ENCODE measurements around the gene NDST4.

NDST4 gene

DNA sequence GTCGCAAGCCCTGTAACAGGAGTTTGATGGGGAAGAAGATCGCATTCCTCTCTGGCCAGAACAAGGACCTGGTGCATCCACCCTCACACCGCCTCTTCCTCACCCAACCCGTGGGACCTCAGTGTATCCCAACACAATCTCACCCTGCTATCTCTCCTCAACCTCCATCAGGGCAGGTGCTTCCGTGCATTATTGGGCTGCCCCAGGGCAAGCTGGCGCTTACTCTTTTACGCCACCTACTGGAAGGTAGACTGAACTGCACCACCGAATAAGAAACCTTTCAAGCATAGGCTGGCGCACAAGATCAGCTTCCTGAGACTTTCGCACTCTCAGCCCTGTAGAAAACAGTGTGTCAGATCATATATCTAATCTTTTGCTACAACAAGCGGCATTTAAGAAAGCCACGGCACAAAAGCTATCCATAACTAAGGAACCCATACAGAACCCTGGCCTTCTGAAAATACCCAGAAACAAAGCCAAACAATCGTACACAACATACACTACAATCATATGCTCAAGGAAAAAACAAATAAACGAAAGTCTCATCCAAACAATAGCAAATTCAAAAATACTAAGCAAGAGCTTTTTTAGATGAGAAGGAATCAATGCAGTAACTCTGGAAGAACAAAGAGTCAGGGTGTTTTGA is 305.5 kb downstream of the NDST4 start:
- Histone ChIP-seq H3K4me1 (ENCODE audit: control insufficient read depth, insufficient read depth, low read length, unreplicated experiment) (no peaks in the 10 kb centered on the region), H3K79me2 (ENCODE audit: control insufficient read depth, insufficient read depth, low read length, unreplicated experiment) (no peaks in the 10 kb centered on the region), H3K4me3 (ENCODE audit: low read depth, low read length) (no peak overlapping the region), H3K27me3 (ENCODE audit: insufficient read depth, low read length) (no peaks in the 10 kb centered on the region), H3K36me3 (ENCODE audit: insufficient read depth, low read length) (no peaks in the 10 kb centered on the region), H3K27ac (ENCODE audit: low read depth, low read length) (no peak overlapping the region), H2AFZ (ENCODE audit: low read length, unreplicated experiment) (no peak overlapping the region)

DNA sequence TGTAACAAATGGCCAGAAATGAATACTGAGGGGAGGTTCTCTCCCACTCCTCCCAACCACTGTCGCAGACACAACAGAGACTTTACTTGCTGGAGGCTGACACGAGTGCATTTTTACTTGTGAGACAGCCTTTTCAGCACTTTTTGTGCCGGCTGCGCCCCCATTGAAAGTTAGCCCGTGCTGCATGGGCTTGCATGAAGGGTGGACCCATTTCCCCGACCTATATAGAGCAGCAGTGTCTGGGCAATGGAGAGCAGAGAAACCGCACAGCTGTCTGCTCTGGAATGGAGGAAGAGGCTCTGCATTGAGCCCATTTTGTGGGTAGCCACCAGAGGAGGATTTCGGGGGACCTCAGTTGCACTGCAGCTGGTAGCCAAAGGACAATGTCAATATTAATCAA is 306.1 kb downstream of the NDST4 start:
- Histone ChIP-seq H3K79me2 (ENCODE audit: control insufficient read depth, insufficient read depth, low read length, unreplicated experiment) (no peaks in the 10 kb centered on the region), H3K36me3 (ENCODE audit: insufficient read depth, low read length) (no peaks in the 10 kb centered on the region), H3K4me1 (ENCODE audit: control insufficient read depth, insufficient read depth, low read length, unreplicated experiment) (no peaks in the 10 kb centered on the region), H3K27ac (ENCODE audit: low read depth, low read length) (no peak overlapping the region), H3K27me3 (ENCODE audit: insufficient read depth, low read length) (no peaks in the 10 kb centered on the region), H2AFZ (ENCODE audit: low read length, unreplicated experiment) (no peak overlapping the region), H3K4me3 (ENCODE audit: low read depth, low read length) (no peak overlapping the region)

DNA sequence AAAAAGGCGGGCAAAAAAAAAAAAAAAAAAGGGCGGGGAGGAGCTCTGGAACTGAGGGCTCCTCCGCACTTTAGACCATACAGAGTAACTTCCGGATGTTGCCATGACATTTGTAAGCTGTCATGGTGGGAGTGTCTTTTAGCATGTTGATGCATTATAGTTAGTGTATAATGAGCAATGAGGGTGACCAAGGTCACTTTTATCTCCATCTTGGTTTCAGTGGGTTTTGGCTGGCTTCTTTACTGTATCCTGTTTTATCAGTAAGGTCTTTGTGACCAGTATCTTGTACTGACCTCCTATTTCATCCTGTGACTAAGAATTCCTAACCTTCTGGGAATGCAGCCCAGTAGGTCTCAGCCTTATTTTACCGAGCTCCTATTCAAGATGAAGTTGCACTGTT is 321.4 kb downstream of the NDST4 start:
- H3K27ac ChIP-seq (ENCODE audit: low read depth, low read length): no peak overlapping the region
- no peaks in the 10 kb centered on the region for H3K79me2 ChIP-seq (ENCODE audit: control insufficient read depth, insufficient read depth, low read length, unreplicated experiment)
- H3K27me3 ChIP-seq (ENCODE audit: insufficient read depth, low read length): 0 out of 2 replicates have a peak, but pooled peaks cover 4% of the 10 kb centered on the region
- no peaks in the 10 kb centered on the region for H3K36me3 ChIP-seq (ENCODE audit: insufficient read depth, low read length)
- H3K4me1 ChIP-seq (ENCODE audit: control insufficient read depth, insufficient read depth, low read length, unreplicated experiment): no peaks in the 10 kb centered on the region
- no peak overlapping the region for H3K4me3 ChIP-seq (ENCODE audit: low read depth, low read length)
- H2AFZ ChIP-seq (ENCODE audit: low read length, unreplicated experiment): no peak overlapping the region

DNA sequence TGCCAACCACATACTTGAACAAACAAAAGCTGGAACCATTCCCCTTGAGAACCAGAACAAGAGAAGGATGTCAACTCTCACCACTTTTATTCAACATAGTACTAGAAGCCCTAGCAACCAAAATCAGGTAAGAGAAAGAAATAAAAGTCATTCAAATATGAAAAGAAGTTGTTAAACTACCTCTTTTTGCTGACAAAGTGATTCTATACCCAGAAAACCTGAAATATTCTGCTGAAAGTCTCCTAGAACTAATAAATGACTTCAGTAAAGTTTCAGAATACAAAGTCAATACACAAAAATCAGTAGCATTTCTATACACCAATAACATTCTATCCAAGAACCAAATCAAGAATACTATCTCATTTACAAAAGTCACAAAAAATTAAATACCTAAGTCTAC is 327.9 kb downstream of the NDST4 start:
- Histone ChIP-seq H3K4me1 (ENCODE audit: control insufficient read depth, insufficient read depth, low read length, unreplicated experiment) (no peaks in the 10 kb centered on the region), H3K36me3 (ENCODE audit: insufficient read depth, low read length) (no peaks in the 10 kb centered on the region), H3K27me3 (ENCODE audit: insufficient read depth, low read length) (peaks cover 13% of the 10 kb centered on the region; the same call in 1 of the 2 replicates), H3K79me2 (ENCODE audit: control insufficient read depth, insufficient read depth, low read length, unreplicated experiment) (no peaks in the 10 kb centered on the region), H3K27ac (ENCODE audit: low read depth, low read length) (no peak overlapping the region), H2AFZ (ENCODE audit: low read length, unreplicated experiment) (no peak overlapping the region), H3K4me3 (ENCODE audit: low read depth, low read length) (no peak overlapping the region)

DNA sequence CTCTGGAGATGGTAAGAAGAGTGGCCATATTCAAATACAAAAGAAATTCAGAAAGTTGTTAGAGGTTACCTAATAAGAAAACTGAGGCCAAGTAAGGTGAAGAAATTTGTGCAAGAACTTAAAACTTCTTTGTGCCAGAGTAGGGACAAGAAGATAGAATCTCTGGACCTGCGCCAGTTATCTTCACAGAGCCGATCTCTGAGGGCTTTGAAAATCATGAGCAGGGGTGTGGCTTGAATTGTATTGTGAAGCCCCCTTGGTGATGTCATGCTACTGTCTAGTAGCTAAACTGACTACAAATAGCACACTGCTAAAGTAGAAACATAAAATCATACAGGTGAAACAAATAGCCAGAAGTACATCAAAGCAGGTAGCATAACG is 330.2 kb downstream of the NDST4 start:
- Histone ChIP-seq H2AFZ (ENCODE audit: low read length, unreplicated experiment) (no peak overlapping the region), H3K27me3 (ENCODE audit: insufficient read depth, low read length) (peaks cover 13% of the 10 kb centered on the region; the same call in 1 of the 2 replicates), H3K36me3 (ENCODE audit: insufficient read depth, low read length) (no peaks in the 10 kb centered on the region), H3K79me2 (ENCODE audit: control insufficient read depth, insufficient read depth, low read length, unreplicated experiment) (no peaks in the 10 kb centered on the region), H3K4me1 (ENCODE audit: control insufficient read depth, insufficient read depth, low read length, unreplicated experiment) (no peaks in the 10 kb centered on the region), H3K27ac (ENCODE audit: low read depth, low read length) (no peak overlapping the region), H3K4me3 (ENCODE audit: low read depth, low read length) (no peak overlapping the region)

DNA sequence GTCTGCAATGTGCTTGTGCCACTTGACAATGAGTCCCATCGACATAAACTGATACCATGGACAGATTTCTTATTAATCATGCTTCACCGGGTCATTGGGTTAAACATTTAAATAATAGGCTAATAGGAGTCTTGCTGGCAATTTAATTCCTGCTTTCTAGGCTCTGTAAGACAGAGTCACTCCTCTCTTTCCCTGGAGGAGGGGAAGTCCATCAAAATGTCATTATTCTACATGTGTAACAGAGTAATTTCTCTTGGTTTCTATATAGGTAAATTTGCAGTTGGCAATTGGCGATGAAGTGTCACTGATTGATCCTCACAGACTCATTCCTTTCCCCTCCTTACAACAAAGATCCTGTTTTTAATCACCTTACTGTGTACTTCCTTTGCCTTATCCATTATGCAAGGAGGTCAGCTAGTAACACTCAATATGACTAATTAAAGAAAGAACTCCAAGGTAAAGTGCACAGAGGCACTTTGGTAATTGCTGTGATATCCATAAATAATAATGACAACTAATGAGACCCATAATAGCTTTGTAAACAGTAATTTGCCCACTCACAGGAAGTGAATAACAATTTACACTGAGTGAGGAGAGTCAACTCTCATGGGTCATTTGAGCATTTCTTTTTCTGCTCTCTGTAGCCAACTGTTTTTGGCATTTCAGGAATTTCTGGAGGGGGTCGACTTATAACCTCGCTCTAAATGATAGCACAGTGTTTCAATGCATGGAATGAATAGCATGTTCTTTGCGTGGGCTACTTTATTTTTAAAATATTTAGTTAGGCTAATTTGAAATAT is 330.8 kb downstream of the NDST4 start:
- Histone ChIP-seq H3K27ac (ENCODE audit: low read depth, low read length) (no peak overlapping the region), H3K79me2 (ENCODE audit: control insufficient read depth, insufficient read depth, low read length, unreplicated experiment) (no peaks in the 10 kb centered on the region), H3K4me1 (ENCODE audit: control insufficient read depth, insufficient read depth, low read length, unreplicated experiment) (no peaks in the 10 kb centered on the region), H3K36me3 (ENCODE audit: insufficient read depth, low read length) (no peaks in the 10 kb centered on the region), H3K4me3 (ENCODE audit: low read depth, low read length) (no peak overlapping the region), H3K27me3 (ENCODE audit: insufficient read depth, low read length) (peaks cover 13% of the 10 kb centered on the region; the same call in 1 of the 2 replicates), H2AFZ (ENCODE audit: low read length, unreplicated experiment) (no peak overlapping the region)

DNA sequence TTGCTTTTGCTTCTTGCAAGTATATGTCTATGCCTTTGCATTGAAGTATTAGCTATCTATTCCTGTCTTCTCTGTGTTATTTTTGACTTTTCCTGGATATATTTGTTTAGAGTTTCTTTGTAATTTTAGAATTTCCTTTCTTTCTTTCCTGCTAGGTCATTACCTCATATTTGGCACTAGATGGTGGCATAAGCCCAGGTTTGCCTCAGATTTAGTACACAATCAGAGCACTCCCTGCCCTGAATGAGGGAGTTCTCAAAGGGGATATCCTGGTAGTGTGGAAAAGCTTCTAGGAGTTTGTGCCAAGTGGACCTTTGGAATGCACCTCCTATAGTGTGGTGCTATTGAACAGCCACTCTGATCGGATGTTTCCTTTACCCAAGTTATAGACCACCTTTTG is 333.2 kb downstream of the NDST4 start:
- Histone ChIP-seq H3K27ac (ENCODE audit: low read depth, low read length) (no peak overlapping the region), H3K36me3 (ENCODE audit: insufficient read depth, low read length) (no peaks in the 10 kb centered on the region), H3K79me2 (ENCODE audit: control insufficient read depth, insufficient read depth, low read length, unreplicated experiment) (no peaks in the 10 kb centered on the region), H3K27me3 (ENCODE audit: insufficient read depth, low read length) (peaks cover 13% of the 10 kb centered on the region), H2AFZ (ENCODE audit: low read length, unreplicated experiment) (no peak overlapping the region), H3K4me3 (ENCODE audit: low read depth, low read length) (no peak overlapping the region), H3K4me1 (ENCODE audit: control insufficient read depth, insufficient read depth, low read length, unreplicated experiment) (no peaks in the 10 kb centered on the region)
